ENCODE data around the gene SLCO3A1.

The SLCO3A1 gene

GRCh38 chr15:91912336-91912735 is 58.8 kb downstream of the SLCO3A1 start:
- DNase-seq (ENCODE audit: low read depth), result no peak

- DNase-seq (ENCODE audit: low read depth), result no peak
These were observed 60.1 kb downstream of the SLCO3A1 start for GRCh38 chr15:91913560-91913959.

- DNase-seq (ENCODE audit: low read depth), result no peak
These were observed 62.1 kb downstream of the SLCO3A1 start for GRCh38 chr15:91915576-91915975.

- no peak for DNase-seq (ENCODE audit: low read depth)
These were observed 62.5 kb downstream of the SLCO3A1 start for GRCh38 chr15:91916051-91916450.

- DNase-seq (ENCODE audit: low read depth), result no peak
These were observed 64.3 kb downstream of the SLCO3A1 start for GRCh38 chr15:91917686-91918360.

- DNase-seq (ENCODE audit: low read depth), result no peak
These were observed 65.6 kb downstream of the SLCO3A1 start for GRCh38 chr15:91919014-91919534.

GRCh38 chr15:91921188-91921842 is 67.8 kb downstream of the SLCO3A1 start:
- DNase-seq (ENCODE audit: low read depth), result peak; percentile 21

- DNase-seq (ENCODE audit: low read depth), result peak; percentile 16
These were observed 68.3 kb downstream of the SLCO3A1 start for GRCh38 chr15:91921843-91922198.

GRCh38 chr15:91922646-91923547 is 69.4 kb downstream of the SLCO3A1 start:
- DNase-seq (ENCODE audit: low read depth), result no peak

- DNase-seq (ENCODE audit: low read depth), result no peak
These were observed 70.7 kb downstream of the SLCO3A1 start for GRCh38 chr15:91924183-91924582.

GRCh38 chr15:91924837-91925495 is 71.5 kb downstream of the SLCO3A1 start:
- DNase-seq (ENCODE audit: low read depth), result no peak

GRCh38 chr15:91925794-91926193 is 72.3 kb downstream of the SLCO3A1 start:
- no peak for DNase-seq (ENCODE audit: low read depth)

GRCh38 chr15:91926908-91927270 is 73.4 kb downstream of the SLCO3A1 start:
- DNase-seq (ENCODE audit: low read depth), result peak; percentile 59

GRCh38 chr15:91927585-91927984 is 74.1 kb downstream of the SLCO3A1 start:
- no peak for DNase-seq (ENCODE audit: low read depth)

- no peak for DNase-seq (ENCODE audit: low read depth)
These were observed 75.2 kb downstream of the SLCO3A1 start for GRCh38 chr15:91928675-91929074.

GRCh38 chr15:91929509-91929908 is 76.0 kb downstream of the SLCO3A1 start:
- DNase-seq (ENCODE audit: low read depth), result peak; percentile 57

GRCh38 chr15:91930092-91930491 is 76.6 kb downstream of the SLCO3A1 start:
- DNase-seq (ENCODE audit: low read depth), result no peak

- peak; percentile 21 for DNase-seq (ENCODE audit: low read depth)
These were observed 82.8 kb downstream of the SLCO3A1 start for GRCh38 chr15:91936182-91936775.

GRCh38 chr15:91936927-91937326 is 83.4 kb downstream of the SLCO3A1 start:
- no peak for DNase-seq (ENCODE audit: low read depth)

GRCh38 chr15:91938136-91938535 is 84.6 kb downstream of the SLCO3A1 start:
- DNase-seq (ENCODE audit: low read depth), result no peak

- DNase-seq (ENCODE audit: low read depth), result no peak
These were observed 85.9 kb downstream of the SLCO3A1 start for GRCh38 chr15:91939403-91939831.

Data from fibroblast of gingiva (primary cell).